Cardiac fibroblast (primary cell): ENCODE measurements around the gene ANTXRL.
"Not testable (repeated sequence)": the region's sequence is repeated elsewhere in the genome, so short reads cannot be mapped to it uniquely, and the experiment has no call there.

ENCODE experiments used
- DNase-seq, 2 donors: peaks; one replicate each; pipeline versions ENCODE4 v3.0.0 to v3.0.0-alpha.2; 2010; ENCODE audit warnings: low read depth in 2 of 2
- H3K4me3 ChIP-seq, 2 donors: replicated peaks in 1 of 2; 1 replicate in 1 of 2; 2 replicates in 1 of 2; pipeline ENCODE4 v1.5.1; 2011; ENCODE audit warnings: low read depth in 2 of 2, low read length in 2 of 2, mild to moderate bottlenecking in 2 of 2, moderate library complexity in 1 of 2
- TF ChIP-seq, protein P1 (sequence below): IDR thresholded peaks from one replicate; pipeline ENCODE4 v1.5.1; 2011; ENCODE audit warnings: low read depth, mild to moderate bottlenecking, low read length, inconsistent platforms

Gene ANTXRL

GRCh38 chr10:46310851-46311250, 24.1 kb downstream of the ANTXRL start:
- DNase-seq, result no peak
- TF ChIP-seq, protein P1, sequence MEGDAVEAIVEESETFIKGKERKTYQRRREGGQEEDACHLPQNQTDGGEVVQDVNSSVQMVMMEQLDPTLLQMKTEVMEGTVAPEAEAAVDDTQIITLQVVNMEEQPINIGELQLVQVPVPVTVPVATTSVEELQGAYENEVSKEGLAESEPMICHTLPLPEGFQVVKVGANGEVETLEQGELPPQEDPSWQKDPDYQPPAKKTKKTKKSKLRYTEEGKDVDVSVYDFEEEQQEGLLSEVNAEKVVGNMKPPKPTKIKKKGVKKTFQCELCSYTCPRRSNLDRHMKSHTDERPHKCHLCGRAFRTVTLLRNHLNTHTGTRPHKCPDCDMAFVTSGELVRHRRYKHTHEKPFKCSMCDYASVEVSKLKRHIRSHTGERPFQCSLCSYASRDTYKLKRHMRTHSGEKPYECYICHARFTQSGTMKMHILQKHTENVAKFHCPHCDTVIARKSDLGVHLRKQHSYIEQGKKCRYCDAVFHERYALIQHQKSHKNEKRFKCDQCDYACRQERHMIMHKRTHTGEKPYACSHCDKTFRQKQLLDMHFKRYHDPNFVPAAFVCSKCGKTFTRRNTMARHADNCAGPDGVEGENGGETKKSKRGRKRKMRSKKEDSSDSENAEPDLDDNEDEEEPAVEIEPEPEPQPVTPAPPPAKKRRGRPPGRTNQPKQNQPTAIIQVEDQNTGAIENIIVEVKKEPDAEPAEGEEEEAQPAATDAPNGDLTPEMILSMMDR, result no peak

GRCh38 chr10:46311501-46311951, 24.7 kb downstream of the ANTXRL start:
- DNase-seq, result no peak
- no peak overlapping the region for H3K4me3 ChIP-seq
- TF ChIP-seq, protein P1, result no peak

More at GRCh38 chr10:46310851-46311250, 24.1 kb downstream of the ANTXRL start:
- H3K4me3 ChIP-seq, result no peak overlapping the region

DNA sequence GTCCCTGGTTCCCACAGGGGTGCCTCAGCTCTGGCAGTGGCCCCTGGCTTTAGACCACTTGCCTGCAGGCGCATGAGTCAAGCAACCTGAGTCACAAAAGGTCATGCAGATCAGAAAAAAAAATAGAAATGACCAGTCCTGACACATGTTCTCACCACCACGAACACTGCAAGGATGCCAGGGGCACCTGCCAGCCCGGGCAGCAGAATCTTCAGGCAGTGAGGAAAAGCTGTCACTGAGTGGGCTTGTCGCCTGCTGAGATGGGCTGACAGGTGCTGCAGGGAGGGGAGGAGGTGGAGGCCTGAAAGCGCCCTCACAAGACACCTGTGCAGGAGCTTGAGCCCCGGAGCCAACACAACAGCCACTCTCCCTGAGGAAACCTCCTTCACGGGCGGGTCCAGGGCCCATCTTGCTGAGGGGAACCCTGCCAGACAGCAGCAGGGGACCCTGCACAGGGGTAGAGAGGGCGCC, 25.2 kb downstream of the ANTXRL start:
- not testable (repeated sequence) for H3K4me3 ChIP-seq, DNase-seq

GRCh38 chr10:46312953-46313352, 26.2 kb downstream of the ANTXRL start:
- TF ChIP-seq, protein P1, result no peak
- DNase-seq, result no peak
- H3K4me3 ChIP-seq, result no peak overlapping the region

- no peak overlapping the region for H3K4me3 ChIP-seq
- TF ChIP-seq, protein P1, result no peak
- DNase-seq, result no peak
Observed at GRCh38 chr10:46314071-46314470, 27.3 kb downstream of the ANTXRL start.

DNA sequence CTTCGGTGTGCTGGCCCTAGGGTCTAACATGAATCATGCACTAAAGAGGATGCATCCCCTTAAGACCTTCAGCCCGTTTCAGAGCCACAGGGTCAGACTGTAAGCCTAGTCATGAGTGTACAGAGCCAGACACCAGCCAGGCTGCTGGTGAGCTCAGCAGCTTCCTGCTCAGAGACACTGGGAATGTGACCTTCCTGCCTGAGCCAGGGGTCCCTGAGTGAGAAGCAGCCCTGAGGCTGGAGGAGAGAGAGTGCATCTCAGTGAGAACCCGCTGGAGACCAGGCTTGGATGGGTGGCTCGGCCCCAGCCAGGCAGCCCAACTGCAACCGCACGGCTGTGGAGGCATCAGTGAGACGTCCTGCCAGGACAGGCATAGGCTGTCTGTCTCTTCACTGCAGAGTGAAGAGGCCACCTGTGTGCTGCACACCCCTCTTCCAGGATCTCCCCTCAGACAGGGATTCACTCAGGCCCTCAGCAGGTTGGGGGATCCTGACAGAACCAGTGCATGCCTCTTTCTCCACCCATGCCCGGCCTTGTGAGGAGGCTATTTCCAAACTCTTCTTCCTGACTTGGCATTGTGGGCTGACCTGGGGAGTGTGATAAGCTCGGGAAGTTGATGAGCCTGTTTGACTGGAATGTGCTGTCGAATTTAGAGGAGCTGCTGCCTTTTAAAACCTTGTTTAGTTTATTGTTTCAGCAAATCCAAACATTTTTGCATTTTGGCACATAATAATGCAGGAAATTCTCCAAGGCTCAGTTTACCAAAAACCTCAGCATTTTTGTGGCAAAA, 28.5 kb downstream of the ANTXRL start:
- DNase-seq, result peak; percentile 25 to 49
- not testable (repeated sequence) for H3K4me3 ChIP-seq

DNA sequence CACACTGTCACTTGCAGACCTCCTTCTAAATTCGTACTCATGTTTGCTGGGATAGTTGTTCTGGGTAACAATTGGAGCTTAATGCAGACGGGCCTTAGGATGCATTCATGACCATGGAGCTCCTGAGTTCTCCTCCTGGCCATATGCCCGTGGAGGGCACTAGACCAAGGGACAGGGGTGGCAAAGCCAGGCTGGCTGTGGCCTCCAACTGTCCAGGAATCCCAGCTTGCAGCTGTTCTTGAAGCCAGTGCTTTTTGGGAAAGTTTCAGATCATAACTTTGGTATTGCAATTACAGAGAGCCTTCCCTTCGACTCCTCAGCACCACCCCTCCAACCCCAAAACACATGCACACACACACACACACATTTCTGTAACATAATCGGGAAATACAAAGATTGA, 30.6 kb downstream of the ANTXRL start:
- no peak for DNase-seq
- TF ChIP-seq, protein P1, result no peak
- no peak overlapping the region for H3K4me3 ChIP-seq

DNA sequence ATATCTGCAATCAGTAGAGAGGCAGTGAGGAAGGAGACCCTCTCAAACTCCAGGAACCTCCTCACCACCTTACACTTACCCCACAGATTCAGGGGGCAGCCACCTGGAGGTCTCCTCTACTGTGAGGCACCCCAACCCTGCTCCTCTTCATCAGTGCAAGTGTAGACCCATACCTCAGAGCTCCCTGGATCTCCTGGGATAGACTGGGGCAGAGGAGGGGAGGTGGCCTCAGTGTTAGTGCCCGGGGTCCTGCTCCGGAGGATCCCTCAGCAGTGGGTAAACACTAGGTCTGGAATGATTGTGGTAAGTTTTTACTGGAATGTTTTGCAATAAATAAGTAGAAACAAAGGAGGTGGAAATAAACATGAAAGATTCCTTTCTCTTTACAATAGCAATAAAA, 31.1 kb downstream of the ANTXRL start:
- TF ChIP-seq, protein P1, result no peak

More for the DNA sequence above, 31.1 kb downstream of the ANTXRL start:
- no peak for DNase-seq
- no peak overlapping the region for H3K4me3 ChIP-seq
